K562 (cell line): ENCODE measurements around the gene HOPX. TPM values are rescaled to one million over a fixed set of nuclear protein-coding genes. Genes with fewer than 3 reads are reported as not detected.

ENCODE experiments used
- ATF7 ChIP-seq: fragments of 450-650 bp; IDR thresholded peaks from 2 replicates; pipeline ENCODE4 v1.7.1; 2014; ENCODE audit warnings: mild to moderate bottlenecking, moderate library complexity
- FOXP1 ChIP-seq: sonication (generic); formaldehyde crosslinking; IDR thresholded peaks from 2 replicates; pipeline ENCODE4 v1.8.0; 2022; ENCODE audit warnings: mild to moderate bottlenecking, missing genetic modification reagents
- JUN ChIP-seq, 2 experiments: sonication (generic) in 1 of 2; formaldehyde crosslinking in 1 of 2; IDR thresholded peaks; 2 replicates each; pipeline versions ENCODE4 v1.6.1 to v1.8.0; 2012 to 2022; ENCODE audit warnings: borderline replicate concordance in 2 of 2, mild to moderate bottlenecking in 2 of 2, improper control_type of control experiment in 1 of 2, low read depth in 1 of 2, low read length in 1 of 2, missing genetic modification reagents in 1 of 2
- NR1H2 ChIP-seq: sonication (generic); formaldehyde crosslinking; IDR thresholded peaks from 2 replicates; pipeline ENCODE4 v1.4.0; 2020; ENCODE audit warnings: mild to moderate bottlenecking, missing genetic modification reagents
- PHF8 ChIP-seq: fragments of 200-600 bp; sonication (generic); IDR thresholded peaks from 2 replicates; pipeline ENCODE4 v1.6.1; 2012; ENCODE audit warnings: mixed run types, mild to moderate bottlenecking, inconsistent platforms, low read length, moderate library complexity, borderline replicate concordance
- RBM39 ChIP-seq: fragments of 200-400 bp; formaldehyde crosslinking; optimal IDR thresholded peaks from 2 replicates; pipeline ENCODE3; 2018; ENCODE audit warnings: low read depth, low read length
- RFX7 ChIP-seq: fragments of 250-450 bp; sonication (Bioruptor Pico); IDR thresholded peaks from 2 replicates; pipeline ENCODE4 v1.5.1; 2021; ENCODE audit warnings: mild to moderate bottlenecking
- SMARCA4 ChIP-seq: fragments of 450-650 bp; IDR thresholded peaks from 2 replicates; pipeline ENCODE4 v1.6.1; 2016
- SRSF1 ChIP-seq: fragments of 200-400 bp; formaldehyde crosslinking; IDR thresholded peaks from 2 replicates; pipeline ENCODE4 v1.6.1; 2017; ENCODE audit warnings: mild to moderate bottlenecking, low read depth, low read length, moderate library complexity
- TFAM ChIP-seq: fragments of 250-450 bp; sonication (Bioruptor Pico); conservative IDR thresholded peaks from 2 replicates; pipeline ENCODE4 v1.5.0; 2021; ENCODE audit warnings: mild to moderate bottlenecking, moderate library complexity
- YY1 ChIP-seq, 3 experiments: IDR thresholded peaks; 2 replicates each; pipeline ENCODE4 v1.6.1; 2011; ENCODE audit warnings: low read length in 2 of 3, mild to moderate bottlenecking in 2 of 3, moderate library complexity in 2 of 3, borderline replicate concordance in 1 of 3, control low read depth in 1 of 3, low read depth in 1 of 3; ENCODE audit not compliant: insufficient read depth in 3 of 3, insufficient replicate concordance in 2 of 3, control insufficient read depth in 1 of 3, insufficient read length in 1 of 3; ENCODE audit errors: extremely low read depth in 1 of 3
- ZBTB1 ChIP-seq: sonication (generic); formaldehyde crosslinking; IDR thresholded peaks from 2 replicates; pipeline ENCODE4 v1.8.1; 2023; ENCODE audit warnings: missing genetic modification reagents, low read depth, mild to moderate bottlenecking, borderline replicate concordance
- ZNF197 ChIP-seq: fragments of 200-800 bp; sonication (Bioruptor generic); IDR thresholded peaks from 2 replicates; pipeline ENCODE4 v1.6.1; 2016; ENCODE audit warnings: low read depth, missing genetic modification characterization, missing compliant biosample characterization
- polyA plus RNA-seq, 8 experiments: library from polyadenylated mRNA; depleted of rRNA in 4 of 8; stranded (reverse) in 5 of 8; unstranded in 3 of 8; fragments of >200 nt; fragmentation: Nextera tagmentation in 2 of 8; fragmentation: Illumina TruSeq in 1 of 8; extraction: Ambion mirVana in 2 of 8; extraction: Trizol in 1 of 8; gene quantifications; 2 replicates each; pipeline versions ENCODE4 v1.2.1 to v1.2.3, GENCODE V29; 2011 to 2014; ENCODE audit warnings: inconsistent platforms in 1 of 8, missing spikeins in 1 of 8
- total RNA-seq, 7 experiments: library from RNA; depleted of rRNA in 6 of 7; stranded (reverse); fragments of >200 nt in 6 of 7; fragmentation: Illumina TruSeq in 2 of 7; extraction: Trizol in 2 of 7; gene quantifications; 2 replicates each; pipeline versions ENCODE4 v1.2.1 to v1.2.3, GENCODE V29; 2011 to 2021; ENCODE audit warnings: low replicate concordance in 1 of 7
- TF ChIP-seq, protein P1 (sequence below), 2 experiments: fragments of 450-650 bp in 1 of 2; sonication (generic) in 1 of 2; formaldehyde crosslinking in 1 of 2; IDR thresholded peaks in 1 of 2; conservative IDR thresholded peaks in 1 of 2; 2 replicates each; pipeline versions ENCODE4 v1.6.1 to v1.8.1; 2016 to 2023; ENCODE audit warnings: mild to moderate bottlenecking in 2 of 2, moderate library complexity in 2 of 2, inconsistent platforms in 1 of 2, missing genetic modification reagents in 1 of 2
- TF ChIP-seq, protein P2 (sequence below): sonication (generic); formaldehyde crosslinking; IDR thresholded peaks from 2 replicates; pipeline ENCODE4 v1.8.1; 2022; ENCODE audit warnings: missing genetic modification reagents

HOPX gene
- total and polyA plus RNA-seq, 9 of the 15 experiments (the other 6 are each of a cell fraction or from before 2014, with no cell fraction given): 0.24 TPM; not detected in 8

DNA sequence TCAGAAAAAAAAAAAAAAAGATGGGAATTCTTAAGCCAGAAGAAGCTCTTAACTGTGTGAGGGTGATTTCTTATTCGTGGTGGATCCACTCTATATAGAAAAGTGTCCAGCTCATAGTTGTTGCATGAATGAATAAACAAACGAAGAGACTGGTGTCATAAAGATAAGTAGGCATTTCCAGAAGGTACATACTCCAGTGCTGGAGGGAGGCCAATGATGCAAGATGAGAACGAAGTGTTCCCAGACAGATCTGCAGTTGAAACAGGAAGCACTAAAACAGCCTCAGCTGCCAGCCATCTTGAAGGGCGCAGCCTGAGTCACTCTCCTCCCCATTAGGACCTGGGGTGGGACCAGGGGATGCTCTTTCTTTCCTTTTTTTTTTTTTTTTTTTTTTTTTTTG lies 47.4 kb upstream of the HOPX start (continued):
- TF ChIP-seq YY1 (IDR thresholded peaks at IDR 0.05; ENCODE audit: borderline replicate concordance in 1 of 3, control insufficient read depth in 1 of 3, extremely low read depth in 1 of 3, insufficient read depth in 3 of 3, insufficient read length in 1 of 3, insufficient replicate concordance in 2 of 3, low read depth in 1 of 3, low read length in 2 of 3) (peak in 1 of 3 experiments; percentile 23), SMARCA4 (peak; percentile 12; the same call in 1 of the 2 replicates), RBM39 (no peak), NR1H2 (CRISPR knock-in tag) (no peak), FOXP1 (CRISPR knock-in tag) (no peak), ZNF197 (no peak), SRSF1 (no peak), JUN (IDR thresholded peaks at IDR 0.05; ENCODE audit: borderline replicate concordance, low read depth, low read length) (no peak), JUN (CRISPR knock-in tag; IDR thresholded peaks at IDR 0.05; ENCODE audit: borderline replicate concordance) (no peak), ZBTB1 (CRISPR knock-in tag) (no peak), RFX7 (no peak), TFAM (CRISPR knock-in tag) (no peak), ATF7 (0 out of 2 replicates have a peak, but pooled peaks have one; percentile 22), PHF8 (no peak)
- TF ChIP-seq, protein P1, sequence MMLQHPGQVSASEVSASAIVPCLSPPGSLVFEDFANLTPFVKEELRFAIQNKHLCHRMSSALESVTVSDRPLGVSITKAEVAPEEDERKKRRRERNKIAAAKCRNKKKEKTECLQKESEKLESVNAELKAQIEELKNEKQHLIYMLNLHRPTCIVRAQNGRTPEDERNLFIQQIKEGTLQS (IDR thresholded peaks at IDR 0.05): peak; percentile 62; the same call in 1 of the 2 replicates
- TF ChIP-seq, protein P1 (CRISPR knock-in tag; conservative IDR thresholded peaks at IDR 0.05): no peak
- TF ChIP-seq, protein P2, sequence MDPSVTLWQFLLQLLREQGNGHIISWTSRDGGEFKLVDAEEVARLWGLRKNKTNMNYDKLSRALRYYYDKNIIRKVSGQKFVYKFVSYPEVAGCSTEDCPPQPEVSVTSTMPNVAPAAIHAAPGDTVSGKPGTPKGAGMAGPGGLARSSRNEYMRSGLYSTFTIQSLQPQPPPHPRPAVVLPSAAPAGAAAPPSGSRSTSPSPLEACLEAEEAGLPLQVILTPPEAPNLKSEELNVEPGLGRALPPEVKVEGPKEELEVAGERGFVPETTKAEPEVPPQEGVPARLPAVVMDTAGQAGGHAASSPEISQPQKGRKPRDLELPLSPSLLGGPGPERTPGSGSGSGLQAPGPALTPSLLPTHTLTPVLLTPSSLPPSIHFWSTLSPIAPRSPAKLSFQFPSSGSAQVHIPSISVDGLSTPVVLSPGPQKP (CRISPR knock-in tag): no peak
